Measurements from ENCODE around the gene TNFSF12.

Gene TNFSF12, protein sequence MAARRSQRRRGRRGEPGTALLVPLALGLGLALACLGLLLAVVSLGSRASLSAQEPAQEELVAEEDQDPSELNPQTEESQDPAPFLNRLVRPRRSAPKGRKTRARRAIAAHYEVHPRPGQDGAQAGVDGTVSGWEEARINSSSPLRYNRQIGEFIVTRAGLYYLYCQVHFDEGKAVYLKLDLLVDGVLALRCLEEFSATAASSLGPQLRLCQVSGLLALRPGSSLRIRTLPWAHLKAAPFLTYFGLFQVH

DNA sequence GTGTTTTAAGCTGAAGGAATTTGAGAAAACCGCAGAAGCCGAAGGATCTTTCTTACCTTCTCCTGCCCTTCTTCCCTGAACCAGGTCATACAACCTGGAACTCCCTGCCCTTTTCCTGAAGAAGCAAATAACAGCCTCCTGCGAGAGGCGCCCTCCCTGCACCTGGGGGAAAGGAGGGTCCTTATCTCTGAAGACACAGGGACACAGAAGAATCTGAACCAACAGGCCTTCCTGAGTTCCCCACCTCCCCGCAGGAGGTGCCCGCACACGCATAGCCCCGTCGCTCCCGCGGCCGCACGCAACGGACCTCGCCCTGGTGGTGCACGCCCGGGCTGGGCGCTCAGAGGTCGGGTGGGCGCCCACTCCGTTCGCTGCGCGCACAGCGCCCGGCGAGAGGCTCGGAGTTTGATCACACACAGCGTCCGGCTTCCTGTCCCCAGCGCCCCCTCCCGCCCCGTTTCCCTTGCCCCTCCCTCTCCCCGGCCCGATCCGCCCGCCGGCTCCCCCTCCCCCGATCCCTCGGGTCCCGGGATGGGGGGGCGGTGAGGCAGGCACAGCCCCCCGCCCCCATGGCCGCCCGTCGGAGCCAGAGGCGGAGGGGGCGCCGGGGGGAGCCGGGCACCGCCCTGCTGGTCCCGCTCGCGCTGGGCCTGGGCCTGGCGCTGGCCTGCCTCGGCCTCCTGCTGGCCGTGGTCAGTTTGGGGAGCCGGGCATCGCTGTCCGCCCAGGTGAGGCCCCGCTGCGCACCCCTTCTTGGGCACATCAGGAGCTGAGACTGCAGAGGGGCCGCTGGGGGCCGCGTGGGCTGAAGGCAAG lies at the start of gene TNFSF12:
TSS of gene TNFSF12 (plus strand) at position 474 of the 816 bp plus-strand sequence. CDS start at position 570, 96 bp downstream.
- DNase-seq = peak; percentile 32

DNA sequence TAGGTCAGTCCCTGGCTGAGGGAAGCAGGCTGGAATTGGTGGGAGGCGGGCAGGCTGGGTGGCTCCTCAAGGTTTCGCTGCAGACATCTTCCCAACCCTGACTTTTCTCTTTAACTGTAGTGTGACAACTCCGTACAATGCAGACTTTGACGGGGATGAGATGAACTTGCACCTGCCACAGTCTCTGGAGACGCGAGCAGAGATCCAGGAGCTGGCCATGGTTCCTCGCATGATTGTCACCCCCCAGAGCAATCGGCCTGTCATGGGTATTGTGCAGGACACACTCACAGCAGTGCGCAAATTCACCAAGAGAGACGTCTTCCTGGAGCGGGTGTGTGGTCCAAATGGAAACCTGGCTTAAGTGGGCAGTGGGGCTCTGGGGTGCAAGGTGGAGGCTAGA lies 49.7 kb upstream of the TNFSF12 start:
- no peak for DNase-seq

DNA sequence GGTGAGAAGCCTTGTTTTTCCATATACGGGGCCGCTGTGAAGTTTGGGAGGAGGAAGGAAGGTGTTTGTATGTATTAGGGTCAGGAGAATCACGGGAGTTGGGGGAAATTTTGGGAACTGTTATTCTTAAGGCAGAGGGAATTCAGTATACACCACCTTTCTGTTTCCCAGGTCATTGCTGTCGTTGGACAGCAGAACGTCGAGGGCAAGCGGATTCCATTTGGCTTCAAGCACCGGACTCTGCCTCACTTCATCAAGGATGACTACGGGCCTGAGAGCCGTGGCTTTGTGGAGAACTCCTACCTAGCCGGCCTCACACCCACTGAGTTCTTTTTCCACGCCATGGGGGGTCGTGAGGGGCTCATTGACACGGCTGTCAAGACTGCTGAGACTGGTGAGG lies 47.1 kb upstream of the TNFSF12 start:
- DNase-seq = no peak

DNA sequence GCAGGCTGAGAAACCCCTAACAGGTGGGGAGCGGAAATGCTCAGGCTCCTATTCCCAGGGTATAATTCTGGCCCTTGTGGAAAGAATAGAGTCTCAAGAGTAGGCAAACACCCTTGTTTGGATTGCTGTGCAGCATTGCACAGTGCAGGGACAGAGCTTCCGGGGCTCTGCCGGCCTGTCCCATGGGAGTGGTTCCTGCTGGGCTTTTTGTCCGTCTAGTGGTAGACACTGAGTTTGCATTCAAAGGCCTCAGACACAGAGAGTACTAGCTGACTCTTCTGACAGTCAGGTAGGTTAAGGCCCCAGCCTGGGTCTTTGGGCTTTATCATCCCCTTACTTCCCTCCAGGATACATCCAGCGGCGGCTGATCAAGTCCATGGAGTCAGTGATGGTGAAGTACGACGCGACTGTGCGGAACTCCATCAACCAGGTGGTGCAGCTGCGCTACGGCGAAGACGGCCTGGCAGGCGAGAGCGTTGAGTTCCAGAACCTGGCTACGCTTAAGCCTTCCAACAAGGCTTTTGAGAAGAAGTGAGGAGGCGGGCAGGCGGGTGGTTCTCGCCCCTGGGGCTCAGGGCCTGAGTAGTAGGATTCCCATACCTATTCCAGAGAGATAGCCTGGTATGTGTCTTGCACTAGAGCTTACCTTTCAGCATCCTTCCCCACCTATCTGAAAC lies 46.5 kb upstream of the TNFSF12 start:
- DNase-seq = no peak

DNA sequence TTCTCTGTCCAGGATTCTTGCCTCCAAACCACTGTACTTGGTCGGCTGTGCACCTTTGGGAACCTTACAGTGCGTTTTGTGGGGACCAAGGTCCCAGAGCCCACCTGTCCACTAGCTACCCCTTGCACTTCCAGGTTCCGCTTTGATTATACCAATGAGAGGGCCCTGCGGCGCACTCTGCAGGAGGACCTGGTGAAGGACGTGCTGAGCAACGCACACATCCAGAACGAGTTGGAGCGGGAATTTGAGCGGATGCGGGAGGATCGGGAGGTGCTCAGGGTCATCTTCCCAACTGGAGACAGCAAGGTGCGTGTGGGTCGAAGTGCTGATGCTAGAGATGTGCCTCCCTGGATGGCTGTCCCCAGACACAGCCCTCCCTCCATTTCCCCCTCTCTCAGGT lies 45.9 kb upstream of the TNFSF12 start:
- DNase-seq = no peak

DNA sequence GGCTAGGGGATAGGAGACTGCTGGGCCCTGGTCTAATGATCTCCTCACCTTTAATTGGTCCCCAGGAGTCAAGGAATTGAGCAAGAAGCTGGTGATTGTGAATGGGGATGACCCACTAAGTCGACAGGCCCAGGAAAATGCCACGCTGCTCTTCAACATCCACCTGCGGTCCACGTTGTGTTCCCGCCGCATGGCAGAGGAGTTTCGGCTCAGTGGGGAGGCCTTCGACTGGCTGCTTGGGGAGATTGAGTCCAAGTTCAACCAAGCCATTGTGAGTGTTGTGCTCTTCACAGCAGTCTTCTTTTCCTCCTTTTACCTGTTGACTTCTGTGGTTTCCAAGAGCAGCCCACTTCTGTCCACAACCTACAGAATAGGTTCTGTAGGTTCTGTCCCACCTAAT lies 45.3 kb upstream of the TNFSF12 start:
- DNase-seq = no peak

DNA sequence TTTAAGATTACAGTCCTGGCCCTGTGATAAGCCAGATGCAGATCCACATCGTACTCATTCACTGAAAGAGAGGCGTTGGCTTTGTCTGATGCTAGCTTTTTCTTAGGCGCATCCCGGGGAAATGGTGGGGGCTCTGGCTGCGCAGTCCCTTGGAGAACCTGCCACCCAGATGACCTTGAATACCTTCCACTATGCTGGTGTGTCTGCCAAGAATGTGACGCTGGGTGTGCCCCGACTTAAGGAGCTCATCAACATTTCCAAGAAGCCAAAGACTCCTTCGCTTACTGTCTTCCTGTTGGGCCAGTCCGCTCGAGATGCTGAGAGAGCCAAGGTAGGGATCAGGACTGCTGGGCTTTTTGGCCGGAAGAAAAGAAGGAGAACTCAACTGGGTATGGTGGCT lies 40.7 kb upstream of the TNFSF12 start:
- no peak for DNase-seq

DNA sequence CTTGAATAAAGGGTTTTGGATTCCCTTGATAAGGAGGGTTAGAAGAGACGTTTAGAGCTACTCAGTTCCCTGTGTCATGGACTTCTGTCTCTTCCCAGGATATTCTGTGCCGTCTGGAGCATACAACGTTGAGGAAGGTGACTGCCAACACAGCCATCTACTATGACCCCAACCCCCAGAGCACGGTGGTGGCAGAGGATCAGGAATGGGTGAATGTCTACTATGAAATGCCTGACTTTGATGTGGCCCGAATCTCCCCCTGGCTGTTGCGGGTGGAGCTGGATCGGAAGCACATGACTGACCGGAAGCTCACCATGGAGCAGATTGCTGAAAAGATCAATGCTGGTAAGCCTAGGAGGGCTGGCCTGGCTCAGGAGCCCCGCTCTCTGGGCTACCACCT lies 40.0 kb upstream of the TNFSF12 start:
- DNase-seq = no peak

DNA sequence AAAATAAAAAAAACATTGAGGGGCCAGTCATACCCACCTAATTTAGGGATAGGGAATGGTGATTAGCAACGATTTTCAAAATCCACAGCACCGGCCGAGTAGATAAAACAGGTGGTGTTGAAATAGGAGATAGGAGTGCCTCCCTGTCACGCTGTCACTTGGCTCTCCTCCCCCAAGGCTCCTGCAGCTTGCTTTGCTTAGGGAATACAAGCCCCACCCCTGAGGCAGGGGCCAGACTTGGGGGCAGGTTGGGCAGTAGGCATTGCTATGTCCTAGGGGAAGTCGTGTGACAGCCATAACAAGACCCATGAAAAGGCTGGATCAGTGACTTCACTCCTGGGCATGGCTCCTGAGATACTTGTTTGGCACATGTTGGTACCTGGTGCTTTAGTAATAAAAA lies 38.9 kb upstream of the TNFSF12 start:
- no peak for DNase-seq

DNA sequence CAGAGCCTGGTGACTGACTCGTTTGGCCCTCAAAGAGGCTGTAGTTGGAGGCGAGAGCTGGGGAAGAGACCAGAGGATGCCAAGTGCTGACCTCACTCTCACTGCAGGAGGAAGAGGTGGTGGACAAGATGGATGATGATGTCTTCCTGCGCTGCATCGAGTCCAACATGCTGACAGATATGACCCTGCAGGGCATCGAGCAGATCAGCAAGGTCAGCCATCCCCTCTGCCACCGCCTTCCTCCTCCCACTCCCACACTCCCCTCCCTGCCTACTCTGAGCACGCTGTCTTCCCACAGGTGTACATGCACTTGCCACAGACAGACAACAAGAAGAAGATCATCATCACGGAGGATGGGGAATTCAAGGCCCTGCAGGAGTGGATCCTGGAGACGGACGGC lies 37.8 kb upstream of the TNFSF12 start:
- no peak for DNase-seq

DNA sequence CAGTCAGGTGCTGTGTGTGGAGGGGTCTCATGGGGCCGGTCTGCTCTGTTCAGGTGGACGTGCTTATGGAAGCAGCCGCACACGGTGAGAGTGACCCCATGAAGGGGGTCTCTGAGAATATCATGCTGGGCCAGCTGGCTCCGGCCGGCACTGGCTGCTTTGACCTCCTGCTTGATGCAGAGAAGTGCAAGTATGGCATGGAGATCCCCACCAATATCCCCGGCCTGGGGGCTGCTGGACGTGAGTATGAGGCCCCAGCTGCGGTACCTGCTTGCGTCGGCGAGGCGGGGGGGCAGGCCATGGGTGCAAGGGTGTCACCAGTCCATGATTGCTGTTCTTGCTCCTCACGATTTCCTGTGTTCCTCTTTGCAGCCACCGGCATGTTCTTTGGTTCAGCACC lies 36.8 kb upstream of the TNFSF12 start:
- no peak for DNase-seq

DNA sequence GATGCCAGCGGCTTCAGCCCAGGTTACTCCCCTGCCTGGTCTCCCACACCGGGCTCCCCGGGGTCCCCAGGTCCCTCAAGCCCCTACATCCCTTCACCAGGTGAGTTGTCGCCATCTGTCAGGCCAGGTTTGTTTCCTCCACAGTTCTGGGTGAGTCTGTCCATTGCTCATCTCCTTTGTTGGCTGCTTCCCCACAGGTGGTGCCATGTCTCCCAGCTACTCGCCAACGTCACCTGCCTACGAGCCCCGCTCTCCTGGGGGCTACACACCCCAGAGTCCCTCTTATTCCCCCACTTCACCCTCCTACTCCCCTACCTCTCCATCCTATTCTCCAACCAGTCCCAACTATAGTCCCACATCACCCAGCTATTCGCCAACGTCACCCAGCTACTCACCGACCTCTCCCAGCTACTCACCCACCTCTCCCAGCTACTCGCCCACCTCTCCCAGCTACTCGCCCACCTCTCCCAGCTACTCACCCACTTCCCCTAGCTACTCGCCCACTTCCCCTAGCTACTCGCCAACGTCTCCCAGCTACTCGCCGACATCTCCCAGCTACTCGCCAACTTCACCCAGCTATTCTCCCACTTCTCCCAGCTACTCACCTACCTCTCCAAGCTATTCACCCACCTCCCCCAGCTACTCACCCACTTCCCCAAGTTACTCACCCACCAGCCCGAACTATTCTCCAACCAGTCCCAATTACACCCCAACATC lies 35.9 kb upstream of the TNFSF12 start:
- no peak for DNase-seq

DNA sequence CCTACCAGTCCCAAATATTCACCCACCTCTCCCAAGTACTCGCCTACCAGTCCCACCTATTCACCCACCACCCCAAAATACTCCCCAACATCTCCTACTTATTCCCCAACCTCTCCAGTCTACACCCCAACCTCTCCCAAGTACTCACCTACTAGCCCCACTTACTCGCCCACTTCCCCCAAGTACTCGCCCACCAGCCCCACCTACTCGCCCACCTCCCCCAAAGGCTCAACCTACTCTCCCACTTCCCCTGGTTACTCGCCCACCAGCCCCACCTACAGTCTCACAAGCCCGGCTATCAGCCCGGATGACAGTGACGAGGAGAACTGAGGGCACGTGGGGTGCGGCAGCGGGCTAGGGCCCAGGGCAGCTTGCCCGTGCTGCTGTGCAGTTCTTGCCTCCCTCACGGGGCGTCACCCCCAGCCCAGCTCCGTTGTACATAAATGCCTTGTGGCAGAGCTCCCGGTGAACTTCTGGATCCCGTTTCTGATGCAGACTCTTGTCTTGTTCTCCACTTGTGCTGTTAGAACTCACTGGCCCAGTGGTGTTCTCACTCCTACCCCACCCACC lies 34.9 kb upstream of the TNFSF12 start:
- no peak for DNase-seq

DNA sequence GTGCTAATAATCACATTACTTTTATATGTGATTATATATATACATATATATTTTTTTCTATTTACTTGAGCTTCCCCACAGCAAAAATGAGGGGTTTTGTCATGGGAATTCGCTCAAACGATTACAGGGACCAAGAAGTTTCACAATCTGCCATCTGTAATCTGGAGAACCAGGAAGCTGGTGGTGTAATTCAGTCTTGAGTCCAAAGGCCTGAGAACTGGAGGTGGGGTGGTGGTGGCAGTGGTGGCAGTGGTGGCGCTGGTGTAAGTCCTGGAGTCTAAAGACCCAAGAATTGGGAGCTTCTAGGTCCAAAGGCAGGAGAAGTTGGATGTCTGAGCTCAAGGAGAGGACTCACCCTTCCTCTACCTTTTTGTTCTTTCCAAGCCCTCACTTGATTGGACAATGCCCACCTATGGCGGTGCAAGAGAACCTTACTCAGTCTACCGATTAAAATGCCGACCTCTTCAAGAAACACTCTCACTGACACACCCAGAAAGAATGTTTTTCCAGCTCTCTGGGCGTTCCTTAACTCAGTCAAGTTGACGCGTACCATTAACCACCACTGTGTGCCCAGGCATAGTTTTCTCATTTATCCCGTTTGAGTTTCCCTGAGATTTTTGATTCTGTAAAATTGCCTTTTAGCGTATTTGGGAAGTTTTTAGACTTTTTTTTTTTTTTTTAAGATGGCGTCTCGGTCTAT lies 32.8 kb upstream of the TNFSF12 start:
- no peak for DNase-seq

DNA sequence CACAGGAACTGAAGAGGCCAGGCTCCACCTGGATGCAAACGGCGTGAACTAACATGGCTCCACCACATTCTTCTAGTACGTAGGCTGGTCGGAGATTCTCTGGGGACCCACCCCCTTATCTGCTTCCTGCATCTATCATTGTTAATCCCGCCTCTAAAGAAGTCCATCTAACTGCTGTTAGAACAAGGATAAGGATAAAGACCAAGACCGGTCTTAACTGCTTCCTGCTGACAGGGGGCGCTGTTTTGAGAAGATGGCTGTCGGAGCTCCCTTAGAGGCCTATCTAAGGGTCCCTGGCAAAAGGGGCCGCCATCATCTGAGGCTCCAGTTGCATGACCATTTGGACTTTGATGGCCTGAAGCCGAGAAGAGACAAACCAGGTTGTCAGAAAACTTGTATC lies 25.8 kb upstream of the TNFSF12 start:
- peak; percentile 47 for DNase-seq

DNA sequence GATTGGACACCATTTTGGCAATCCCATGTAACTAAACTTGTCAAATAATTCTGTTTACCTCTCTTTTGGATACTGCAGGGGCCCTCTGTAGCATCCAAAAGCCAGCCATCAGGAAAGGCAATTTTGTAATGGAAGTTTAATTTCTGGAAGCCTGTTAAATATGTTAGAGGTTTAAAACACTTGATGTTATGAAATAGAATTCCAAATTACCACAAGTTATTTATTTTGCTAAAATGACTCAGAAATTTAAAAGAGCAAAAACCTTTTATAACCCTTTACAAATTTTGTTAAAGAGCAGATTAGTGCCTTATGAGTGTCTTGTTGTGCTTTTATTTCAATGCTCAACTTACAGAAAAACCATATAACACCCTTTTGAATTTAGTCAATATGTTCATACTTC lies 20.0 kb upstream of the TNFSF12 start:
- DNase-seq = no peak

DNA sequence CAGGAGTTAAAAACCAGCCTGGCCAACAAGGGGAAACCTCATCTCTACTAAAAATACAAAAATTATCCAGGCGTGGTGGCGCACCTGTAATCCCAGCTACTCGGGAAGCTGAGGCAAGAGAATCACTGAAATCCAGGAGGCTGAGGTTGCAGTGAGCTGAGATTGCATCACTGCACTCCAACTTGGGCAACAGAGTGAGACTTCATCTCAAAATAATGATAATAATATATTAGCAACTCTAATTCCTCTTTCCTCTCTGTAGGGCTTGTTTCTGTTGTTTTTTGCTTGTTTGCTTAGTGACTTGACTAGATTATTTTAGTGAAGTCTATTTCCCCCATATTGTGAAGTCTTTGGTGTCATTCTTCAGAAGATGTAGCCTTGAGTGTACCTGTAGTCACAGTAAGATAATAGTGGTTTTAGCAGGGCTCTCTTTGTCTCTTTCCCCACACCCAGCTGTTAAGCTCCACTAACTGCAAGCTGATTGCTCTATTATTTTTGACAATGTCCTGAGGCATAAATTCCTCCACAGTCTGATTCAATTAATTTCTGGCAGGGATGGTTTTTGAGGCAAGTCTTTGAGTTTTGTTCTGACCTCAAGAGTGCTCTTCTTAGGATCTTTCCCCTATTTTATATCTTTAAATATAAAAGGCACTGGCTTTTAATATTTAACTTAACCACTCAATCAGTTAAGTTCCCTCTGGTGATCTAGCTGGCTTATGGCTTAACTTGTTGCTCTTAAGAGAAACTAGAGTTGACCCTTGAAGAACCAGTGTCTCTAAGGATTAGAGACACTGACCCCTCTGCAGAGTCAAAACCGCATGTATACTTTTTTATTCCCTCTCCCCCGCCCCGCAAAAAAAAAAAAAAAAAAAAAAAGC lies 18.6 kb upstream of the TNFSF12 start:
- no peak for DNase-seq

DNA sequence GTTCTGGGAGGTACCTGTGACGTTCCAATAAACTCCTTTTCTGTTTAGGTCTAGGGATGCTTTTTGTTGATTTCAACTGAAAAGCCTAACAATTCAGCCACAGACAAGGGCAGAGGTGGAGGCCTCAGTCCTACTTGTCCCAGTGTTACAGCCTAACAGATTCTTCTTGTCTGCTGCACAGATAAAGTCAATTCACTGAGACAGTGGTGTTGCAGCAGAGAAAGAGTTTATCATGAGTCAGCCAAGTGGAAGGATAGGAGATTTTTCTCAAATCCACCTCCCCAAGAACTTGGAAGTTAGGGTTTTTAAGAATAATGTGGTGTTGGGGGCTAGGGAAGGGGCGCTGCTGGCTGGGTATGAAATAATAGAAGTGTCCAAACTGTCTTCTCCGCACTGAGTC lies 10.8 kb upstream of the TNFSF12 start:
- no peak for DNase-seq

DNA sequence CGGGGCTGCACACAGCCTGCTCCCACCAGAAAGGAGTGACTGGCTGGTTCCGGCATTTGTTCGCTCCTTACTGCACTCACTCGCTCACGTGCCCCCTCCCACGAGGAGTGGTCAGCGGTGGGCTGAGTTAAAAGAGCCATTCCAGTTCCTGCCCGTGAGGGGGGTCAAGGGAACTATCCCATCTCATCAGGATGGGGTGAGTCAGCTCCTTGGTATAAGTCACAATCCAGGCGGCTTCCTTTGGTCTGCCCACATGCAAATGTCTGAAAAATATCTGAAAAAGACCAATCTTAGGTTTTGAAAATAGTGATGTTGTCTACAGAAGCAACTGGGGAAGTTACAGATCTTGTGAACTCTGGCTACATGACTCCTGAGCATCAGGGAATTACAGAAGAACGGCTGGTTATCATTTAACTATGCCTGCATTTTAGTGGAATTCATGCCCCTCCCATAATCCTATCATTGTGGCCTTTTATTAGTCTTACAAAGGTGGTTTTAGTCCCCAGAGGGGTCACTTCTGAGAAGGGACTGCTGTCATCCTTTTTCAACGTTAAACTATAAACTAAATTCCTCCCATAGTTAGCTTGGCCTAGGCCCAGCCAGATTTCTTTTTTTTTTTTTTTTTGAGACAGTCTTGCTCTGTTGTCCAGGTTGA lies 9.8 kb upstream of the TNFSF12 start:
- no peak for DNase-seq

DNA sequence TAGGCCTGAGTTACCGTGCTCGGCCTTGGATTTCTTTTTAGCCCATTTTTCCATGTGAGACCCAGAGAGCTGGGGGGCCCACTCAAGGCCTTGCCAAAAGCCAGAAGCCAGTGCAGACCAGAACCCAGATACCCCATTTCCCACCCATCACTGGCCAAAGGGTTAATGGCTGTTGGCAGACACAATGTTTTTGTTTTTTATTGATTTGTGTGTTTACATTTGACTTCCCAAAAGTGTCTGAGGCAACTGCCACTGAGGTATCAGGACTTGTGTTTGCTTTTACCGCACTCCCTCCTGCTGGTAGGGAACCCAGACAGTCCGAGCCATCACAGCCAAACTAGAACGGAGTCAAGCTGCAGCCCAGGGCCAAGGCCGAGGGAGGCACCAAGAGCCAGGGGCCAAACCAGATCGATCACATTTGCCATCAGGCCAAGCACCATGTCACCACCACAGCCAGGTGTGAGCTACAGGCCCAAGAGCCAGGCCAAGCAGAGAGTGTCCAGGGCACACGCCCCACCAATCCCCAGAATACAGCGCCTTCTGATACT lies 7.7 kb upstream of the TNFSF12 start:
- no peak for DNase-seq
